Kidney epithelial cell (primary cell): ENCODE results near the gene ISCA2. TPM values are rescaled to one million over a fixed set of nuclear protein-coding genes. Genes with fewer than 3 reads are reported as not detected.

Experiments
- DNase-seq: peaks from one replicate; pipeline ENCODE4 v3.0.0-alpha.2; 2010; ENCODE audit warnings: low read depth
- H3K27me3 ChIP-seq: 2 replicates; pipeline ENCODE4 v1.6.0; 2011; ENCODE audit warnings: low read length; ENCODE audit not compliant: control insufficient read depth, insufficient read depth
- H3K36me3 ChIP-seq: 2 replicates; pipeline ENCODE4 v1.5.1; 2011; ENCODE audit warnings: low read length; ENCODE audit not compliant: control insufficient read depth, insufficient read depth
- H3K4me3 ChIP-seq: 2 replicates; pipeline ENCODE4 v1.5.1; 2011; ENCODE audit warnings: low read depth, mild to moderate bottlenecking, control low read depth, low read length
- total RNA-seq: library from RNA; depleted of rRNA; stranded (reverse); fragments of >200 nt; gene quantifications from 2 replicates; pipeline ENCODE4 v1.2.3, GENCODE V29; 2015
- TF ChIP-seq, protein P1 (sequence below): IDR thresholded peaks from 2 replicates; pipeline ENCODE4 v1.5.1; 2011; ENCODE audit warnings: mild to moderate bottlenecking, moderate library complexity, low read length, control low read depth, inconsistent platforms; ENCODE audit not compliant: insufficient read depth, poor library complexity, severe bottlenecking

ISCA2 gene
- total RNA-seq, 1 donor from 2014 or later = 12.1 TPM

DNA sequence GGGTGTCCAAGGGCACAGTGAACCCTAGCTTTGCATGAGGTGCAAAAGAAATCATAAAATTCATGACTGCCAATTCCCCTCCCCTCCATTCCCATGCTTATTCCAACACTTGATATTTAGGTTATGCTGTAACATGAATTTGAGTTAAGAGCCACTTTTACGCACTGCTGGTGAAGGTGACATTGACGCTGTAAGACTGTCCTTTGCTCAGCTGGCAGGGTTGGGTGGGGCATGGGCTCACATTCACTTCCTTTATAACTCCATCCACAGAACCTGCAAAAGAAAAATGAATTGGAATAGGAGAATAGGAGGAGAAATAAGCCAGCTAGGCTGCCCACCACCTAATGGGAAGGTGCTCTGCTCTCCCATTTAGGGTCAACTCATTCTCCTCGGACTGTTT lies 7.4 kb upstream of the ISCA2 start:
- no peak for DNase-seq
- Histone ChIP-seq H3K4me3 (no peak overlapping the region), H3K27me3 (no peaks in the 10 kb centered on the region), H3K36me3 (no peaks in the 10 kb centered on the region)
- TF ChIP-seq, protein P1, sequence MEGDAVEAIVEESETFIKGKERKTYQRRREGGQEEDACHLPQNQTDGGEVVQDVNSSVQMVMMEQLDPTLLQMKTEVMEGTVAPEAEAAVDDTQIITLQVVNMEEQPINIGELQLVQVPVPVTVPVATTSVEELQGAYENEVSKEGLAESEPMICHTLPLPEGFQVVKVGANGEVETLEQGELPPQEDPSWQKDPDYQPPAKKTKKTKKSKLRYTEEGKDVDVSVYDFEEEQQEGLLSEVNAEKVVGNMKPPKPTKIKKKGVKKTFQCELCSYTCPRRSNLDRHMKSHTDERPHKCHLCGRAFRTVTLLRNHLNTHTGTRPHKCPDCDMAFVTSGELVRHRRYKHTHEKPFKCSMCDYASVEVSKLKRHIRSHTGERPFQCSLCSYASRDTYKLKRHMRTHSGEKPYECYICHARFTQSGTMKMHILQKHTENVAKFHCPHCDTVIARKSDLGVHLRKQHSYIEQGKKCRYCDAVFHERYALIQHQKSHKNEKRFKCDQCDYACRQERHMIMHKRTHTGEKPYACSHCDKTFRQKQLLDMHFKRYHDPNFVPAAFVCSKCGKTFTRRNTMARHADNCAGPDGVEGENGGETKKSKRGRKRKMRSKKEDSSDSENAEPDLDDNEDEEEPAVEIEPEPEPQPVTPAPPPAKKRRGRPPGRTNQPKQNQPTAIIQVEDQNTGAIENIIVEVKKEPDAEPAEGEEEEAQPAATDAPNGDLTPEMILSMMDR = no peak

- Histone ChIP-seq H3K27me3 (no peaks in the 10 kb centered on the region), H3K4me3 (no peak overlapping the region), H3K36me3 (no peaks in the 10 kb centered on the region)
- TF ChIP-seq, protein P1 = no peak
- peak; percentile 51 for DNase-seq
Measured at GRCh38 chr14:74488786-74489397, 4.7 kb upstream of the ISCA2 start.

DNA sequence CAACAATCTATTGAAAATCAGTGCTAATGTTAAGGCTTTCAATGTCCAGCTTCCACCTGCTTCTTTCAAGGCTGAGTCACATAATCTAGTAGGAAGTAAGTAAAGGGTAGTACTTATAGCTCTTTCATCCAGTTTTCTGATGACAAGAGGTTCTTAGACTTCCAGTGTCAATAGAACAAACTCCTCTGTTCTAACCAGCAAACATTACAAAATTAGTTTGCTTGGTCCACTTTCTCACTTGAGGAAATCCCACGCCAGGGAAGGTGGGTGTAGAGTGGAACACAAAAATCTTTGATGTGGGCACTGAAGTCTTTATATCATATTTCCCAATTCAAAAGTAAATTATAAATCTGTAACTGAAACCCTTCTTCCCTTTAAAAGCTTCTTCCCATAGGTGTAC lies 3.1 kb upstream of the ISCA2 start:
- DNase-seq = no peak
- TF ChIP-seq, protein P1 = no peak
- H3K36me3 ChIP-seq = no peaks in the 10 kb centered on the region
- H3K27me3 ChIP-seq = no peaks in the 10 kb centered on the region
- H3K4me3 ChIP-seq = no peak overlapping the region

DNA sequence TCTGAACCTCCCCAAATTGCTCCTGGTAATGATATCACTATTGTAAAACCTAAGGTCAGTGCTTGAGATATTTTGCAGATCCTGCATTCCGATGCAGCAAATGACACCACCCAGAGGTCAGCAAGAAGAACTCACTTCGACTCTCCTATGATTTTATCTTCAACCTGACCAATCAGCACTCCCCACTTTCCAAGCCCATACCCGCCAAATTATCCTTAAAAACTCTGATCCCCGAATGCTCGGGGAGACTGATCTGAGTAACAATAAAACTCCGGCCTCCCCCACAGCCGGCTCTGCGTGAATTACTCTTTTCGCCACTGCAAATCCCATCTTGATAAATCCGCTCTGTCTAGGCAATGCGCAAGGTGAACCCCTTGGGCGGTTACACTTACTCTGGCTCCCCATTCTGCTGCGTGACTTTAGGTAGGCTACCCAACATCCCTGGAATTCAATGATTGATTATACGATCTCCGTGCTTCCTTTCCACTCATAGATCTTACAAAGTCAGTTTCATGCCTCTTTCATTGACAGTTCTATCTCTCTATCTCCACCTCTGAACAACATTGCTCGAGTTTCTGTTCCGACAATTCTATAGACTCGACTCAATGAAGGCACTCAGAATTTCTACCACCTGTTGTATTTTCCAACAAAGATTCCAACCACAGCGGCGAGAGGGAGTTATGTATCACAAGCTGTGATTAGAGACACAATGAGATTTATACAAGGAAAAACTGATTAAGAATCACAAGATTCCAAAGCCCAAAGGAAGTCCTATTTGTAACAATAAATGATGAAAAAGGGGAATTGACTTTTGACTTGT lies 1.4 kb upstream of the ISCA2 start:
- no peaks in the 10 kb centered on the region for H3K27me3 ChIP-seq
- peak overlapping the region; percentile 92 for H3K4me3 ChIP-seq
- TF ChIP-seq, protein P1 = no peak
- no peak for DNase-seq
- H3K36me3 ChIP-seq = no peaks in the 10 kb centered on the region

GRCh38 chr14:74492776-74493342 lies 706 bp upstream of the ISCA2 start, which contains the start of gene NPC2:
Gene NPC2 (minus strand): TSS chr14:74493305. CDS start chr14:74493274, 31 bp downstream.
- Histone ChIP-seq H3K4me3 (peak within 1 kb of the TSS; percentile 100), H3K36me3 (no peaks in the 10 kb centered on the region), H3K27me3 (no peaks in the 10 kb centered on the region)
- TF ChIP-seq, protein P1 = no peak
- DNase-seq = no peak
